Thoracic aorta (tissue), 2 donors: ENCODE results near the gene GOLGA1. TPM values are rescaled to one million over a fixed set of nuclear protein-coding genes. Genes with fewer than 3 reads are reported as not detected.

Experiments
- ATAC-seq: fragments of 150-250 bp; one replicate; pipeline ENCODE4 v1.8.0; 2017; ENCODE audit warnings: low read depth; ENCODE audit not compliant: insufficient number of reproducible peaks, low FRiP score
- DNase-seq: peaks from one replicate; pipeline ENCODE4 v3.0.0-alpha.2; 2020; ENCODE audit warnings: low spot score
- H3K27ac ChIP-seq, 2 donors: fragments of 200-600 bp; sonication (generic); 1 replicate in 1 of 2; 2 replicates in 1 of 2; pipeline ENCODE4 v1.5.1; 2016; ENCODE audit warnings: mild to moderate bottlenecking in 2 of 2, moderate library complexity in 2 of 2
- H3K27me3 ChIP-seq: fragments of 200-600 bp; sonication (generic); replicated peaks from 2 replicates; pipeline ENCODE4 v1.6.0; 2016; ENCODE audit warnings: mild to moderate bottlenecking; ENCODE audit not compliant: insufficient read depth
- H3K36me3 ChIP-seq: fragments of 200-600 bp; sonication (generic); one replicate; pipeline ENCODE4 v1.5.1; 2016
- H3K4me1 ChIP-seq, 2 donors: fragments of 200-600 bp; sonication (generic); 1 replicate in 1 of 2; 2 replicates in 1 of 2; pipeline versions ENCODE4 v1.5.1 to v1.6.0; 2016; ENCODE audit warnings: low read depth in 2 of 2, mild to moderate bottlenecking in 1 of 2; ENCODE audit not compliant: control insufficient read depth in 1 of 2
- H3K4me3 ChIP-seq: fragments of 200-600 bp; sonication (generic); 2 replicates; pipeline ENCODE4 v1.5.1; 2016; ENCODE audit warnings: mild to moderate bottlenecking
- H3K9me3 ChIP-seq: fragments of 200-600 bp; sonication (generic); 2 replicates; pipeline ENCODE4 v1.5.1; 2016
- total RNA-seq, 2 donors: library from RNA; depleted of rRNA; stranded (reverse); fragments of >200 nt; gene quantifications; one replicate each; pipeline versions ENCODE4 v1.1.0 to v1.2.3, GENCODE V29; 2016
- TF ChIP-seq, protein P1 (sequence below): fragments of 200-600 bp; sonication (generic); IDR thresholded peaks from one replicate; pipeline ENCODE4 v1.5.1; 2019; ENCODE audit warnings: antibody characterized with exemption

The GOLGA1 gene
- total RNA-seq, 2 donors from 2014 or later, result 11.6 to 22.2 TPM

DNA sequence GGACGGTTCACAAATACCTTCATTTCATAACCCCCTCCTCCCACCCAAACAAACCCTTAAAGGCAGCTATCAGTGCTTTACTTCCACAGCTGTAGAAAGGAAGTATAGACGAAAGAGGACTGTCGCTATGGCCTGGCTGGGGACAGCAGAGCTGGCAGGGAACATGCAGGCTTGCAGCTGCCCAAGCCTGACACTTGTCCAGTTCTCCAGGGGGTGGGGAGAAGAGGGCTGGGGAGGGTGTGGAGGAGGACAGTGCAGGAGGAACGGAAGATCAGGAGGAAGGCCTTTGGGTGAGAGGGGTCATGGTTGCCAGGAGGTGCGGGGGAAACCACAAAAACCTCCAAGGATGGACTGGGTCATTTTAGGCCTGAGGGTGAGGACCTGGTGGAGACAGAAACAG lies 53.1 kb downstream of the GOLGA1 start:
- Histone ChIP-seq H3K4me3 (no peak overlapping the region), H3K27me3 (no peaks in the 10 kb centered on the region), H3K4me1 (no peaks in the 10 kb centered on the region), H3K36me3 (peaks cover 55% of the 10 kb centered on the region), H3K27ac (no peak overlapping the region), H3K9me3 (no peaks in the 10 kb centered on the region)
- ATAC-seq (no peak), DNase-seq (no peak)
- TF ChIP-seq, protein P1, sequence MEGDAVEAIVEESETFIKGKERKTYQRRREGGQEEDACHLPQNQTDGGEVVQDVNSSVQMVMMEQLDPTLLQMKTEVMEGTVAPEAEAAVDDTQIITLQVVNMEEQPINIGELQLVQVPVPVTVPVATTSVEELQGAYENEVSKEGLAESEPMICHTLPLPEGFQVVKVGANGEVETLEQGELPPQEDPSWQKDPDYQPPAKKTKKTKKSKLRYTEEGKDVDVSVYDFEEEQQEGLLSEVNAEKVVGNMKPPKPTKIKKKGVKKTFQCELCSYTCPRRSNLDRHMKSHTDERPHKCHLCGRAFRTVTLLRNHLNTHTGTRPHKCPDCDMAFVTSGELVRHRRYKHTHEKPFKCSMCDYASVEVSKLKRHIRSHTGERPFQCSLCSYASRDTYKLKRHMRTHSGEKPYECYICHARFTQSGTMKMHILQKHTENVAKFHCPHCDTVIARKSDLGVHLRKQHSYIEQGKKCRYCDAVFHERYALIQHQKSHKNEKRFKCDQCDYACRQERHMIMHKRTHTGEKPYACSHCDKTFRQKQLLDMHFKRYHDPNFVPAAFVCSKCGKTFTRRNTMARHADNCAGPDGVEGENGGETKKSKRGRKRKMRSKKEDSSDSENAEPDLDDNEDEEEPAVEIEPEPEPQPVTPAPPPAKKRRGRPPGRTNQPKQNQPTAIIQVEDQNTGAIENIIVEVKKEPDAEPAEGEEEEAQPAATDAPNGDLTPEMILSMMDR, result no peak

DNA sequence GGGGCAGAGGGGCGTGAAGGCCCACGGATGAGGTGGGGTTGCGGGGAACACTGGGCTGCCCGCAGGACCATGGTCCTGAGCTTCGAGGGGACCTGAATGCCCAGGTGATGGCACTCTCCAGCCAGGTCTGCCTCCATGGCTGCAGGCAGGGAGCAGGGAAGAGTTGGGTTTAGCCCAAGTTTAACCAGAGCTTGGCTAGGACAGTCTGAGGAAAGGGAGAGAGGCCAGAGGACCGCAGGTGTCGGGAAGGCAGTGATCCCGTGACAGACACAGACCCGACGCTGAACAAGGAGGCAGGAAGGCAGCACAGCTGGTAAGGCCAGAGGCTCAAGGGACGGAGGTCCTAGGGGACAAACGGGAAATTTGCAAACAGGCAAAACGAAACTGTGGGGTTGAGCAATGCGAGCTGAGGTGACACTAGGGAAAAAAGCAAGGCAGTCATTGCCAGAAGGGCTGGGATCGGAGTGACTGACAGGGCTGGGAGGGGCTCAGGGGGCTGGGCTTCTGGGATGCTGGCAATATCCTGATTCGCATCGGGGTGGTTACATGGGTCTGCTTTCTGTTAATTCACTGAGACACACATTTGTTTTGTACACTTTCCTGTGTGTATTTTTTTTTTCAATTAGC lies 53.9 kb downstream of the GOLGA1 start:
- DNase-seq, result no peak
- Histone ChIP-seq H3K4me3 (no peak overlapping the region), H3K36me3 (peaks cover 58% of the 10 kb centered on the region), H3K9me3 (no peaks in the 10 kb centered on the region), H3K27me3 (no peaks in the 10 kb centered on the region), H3K27ac (no peak overlapping the region), H3K4me1 (no peaks in the 10 kb centered on the region)
- TF ChIP-seq, protein P1, result no peak
- ATAC-seq, result no peak

DNA sequence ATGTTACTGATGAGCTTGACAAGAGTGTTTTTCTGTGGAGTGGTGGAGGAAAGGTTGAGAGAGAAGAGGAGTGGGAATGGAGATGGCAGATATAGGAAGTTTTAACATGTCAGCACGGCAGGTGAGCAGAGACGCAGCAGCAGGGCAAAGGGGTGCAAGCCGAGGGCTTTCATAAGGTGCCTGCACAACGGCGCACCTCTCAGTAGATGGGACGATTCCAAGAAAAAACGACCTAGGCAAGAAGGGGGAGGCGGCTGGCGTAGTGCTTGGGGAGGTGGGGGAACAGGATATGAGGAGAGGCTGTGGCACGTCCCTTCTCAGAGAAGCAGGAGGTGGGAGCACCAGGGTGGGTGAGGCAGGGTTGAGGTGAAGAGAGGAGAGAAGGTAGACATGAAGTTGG lies 54.4 kb downstream of the GOLGA1 start:
- TF ChIP-seq, protein P1, result no peak

DNA sequence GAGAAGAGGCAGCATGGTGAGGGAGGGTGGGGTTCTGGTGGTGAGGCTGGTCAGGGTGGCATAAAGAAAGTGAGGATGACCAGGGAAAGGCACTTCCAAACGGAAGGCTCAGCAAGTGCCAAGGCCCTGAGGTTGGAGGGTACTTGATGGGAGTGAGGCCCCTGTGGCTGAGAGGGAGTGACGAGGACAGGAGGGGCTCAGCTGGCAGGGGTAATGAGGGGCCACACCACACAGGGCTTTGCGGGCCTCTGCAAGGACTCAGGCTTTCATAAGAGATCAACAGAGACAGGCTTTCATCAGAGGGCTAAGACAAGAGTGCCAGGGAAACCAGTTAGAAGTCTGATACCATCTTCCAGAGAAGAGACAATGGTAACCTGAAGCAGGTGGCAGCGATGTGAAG lies 55.3 kb downstream of the GOLGA1 start:
- TF ChIP-seq, protein P1, result no peak
- Histone ChIP-seq H3K27me3 (no peaks in the 10 kb centered on the region), H3K4me1 (no peaks in the 10 kb centered on the region), H3K4me3 (no peak overlapping the region), H3K27ac (no peak overlapping the region), H3K36me3 (peaks cover 62% of the 10 kb centered on the region), H3K9me3 (no peaks in the 10 kb centered on the region)
- DNase-seq, result no peak
- no peak for ATAC-seq

More for the DNA sequence above, 54.4 kb downstream of the GOLGA1 start:
- H3K36me3 ChIP-seq, result peaks cover 58% of the 10 kb centered on the region
- no peak for ATAC-seq
- no peaks in the 10 kb centered on the region for H3K27me3 ChIP-seq
- no peak for DNase-seq
- H3K9me3 ChIP-seq, result no peaks in the 10 kb centered on the region
- H3K4me3 ChIP-seq, result no peak overlapping the region
- H3K4me1 ChIP-seq, result no peaks in the 10 kb centered on the region
- no peak overlapping the region for H3K27ac ChIP-seq

DNA sequence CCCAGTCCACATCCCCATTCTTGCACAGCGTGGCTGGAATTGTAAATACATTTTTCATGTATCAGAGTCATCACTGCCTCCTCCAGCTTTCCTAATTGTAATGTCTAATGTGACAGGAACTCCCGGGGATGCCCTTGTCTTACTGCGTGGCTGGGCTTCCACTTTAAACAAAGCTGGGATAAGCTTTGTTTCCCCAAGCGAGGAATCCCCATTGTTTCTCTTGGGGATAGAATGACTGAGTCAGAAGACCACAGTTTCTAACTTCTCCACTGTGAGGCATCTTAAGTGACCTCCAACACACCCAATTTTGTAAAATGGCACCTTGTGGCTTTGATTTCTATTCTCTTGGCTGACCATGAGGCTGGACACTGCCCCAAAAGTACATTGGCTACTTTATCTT lies 56.5 kb downstream of the GOLGA1 start:
- TF ChIP-seq, protein P1, result no peak
- Histone ChIP-seq H3K27ac (no peak overlapping the region), H3K27me3 (no peaks in the 10 kb centered on the region), H3K9me3 (no peaks in the 10 kb centered on the region), H3K4me1 (no peaks in the 10 kb centered on the region), H3K4me3 (no peak overlapping the region), H3K36me3 (peaks cover 68% of the 10 kb centered on the region)
- ATAC-seq (no peak), DNase-seq (no peak)
